Activated T-helper 9 cell treated with anti-CD3 and anti-CD28 coated beads, Interleukin-2, amount 50 U/mL, for 16 hours (primary cell): Measurements from ENCODE around the gene SERPINB1.

Experiments
- DNase-seq: peaks from one replicate; pipeline ENCODE4 v3.0.0-alpha.2; 2020; ENCODE audit warnings: low read depth

SERPINB1 gene

GRCh38 chr6:2793534-2794151 lies 48.0 kb downstream of the SERPINB1 start:
- no peak for DNase-seq

- no peak for DNase-seq
Measured at GRCh38 chr6:2792330-2793110, 49.1 kb downstream of the SERPINB1 start.

GRCh38 chr6:2791450-2791974 lies 50.2 kb downstream of the SERPINB1 start:
- no peak for DNase-seq

GRCh38 chr6:2790588-2791449 lies 50.8 kb downstream of the SERPINB1 start:
- no peak for DNase-seq

- DNase-seq: no peak
Measured at GRCh38 chr6:2786269-2786668, 55.4 kb downstream of the SERPINB1 start.

- DNase-seq: no peak
Measured at GRCh38 chr6:2784930-2785329, 56.7 kb downstream of the SERPINB1 start.

GRCh38 chr6:2784061-2784460 lies 57.6 kb downstream of the SERPINB1 start:
- DNase-seq: no peak

GRCh38 chr6:2783188-2783963 lies 58.3 kb downstream of the SERPINB1 start:
- no peak for DNase-seq

GRCh38 chr6:2782825-2783187 lies 58.9 kb downstream of the SERPINB1 start:
- no peak for DNase-seq

- no peak for DNase-seq
Measured at GRCh38 chr6:2782356-2782708, 59.3 kb downstream of the SERPINB1 start.
